Gastrocnemius medialis (tissue), 4 donors: Measurements from ENCODE around the gene CDC25C.

Experiments
- CTCF ChIP-seq, 5 experiments: fragments of 450-650 bp in 3 of 5; fragments of 200-600 bp in 2 of 5; sonication (generic) in 2 of 5; IDR thresholded peaks in 4 of 5; conservative IDR thresholded peaks in 1 of 5; 1 replicate in 4 of 5; 2 replicates in 1 of 5; pipeline ENCODE4 v1.5.1; 2016 to 2019; ENCODE audit warnings: antibody characterized with exemption in 5 of 5, mild to moderate bottlenecking in 3 of 5, moderate library complexity in 3 of 5
- POLR2A ChIP-seq, 2 donors: fragments of 450-650 bp; IDR thresholded peaks; one replicate each; pipeline ENCODE4 v1.6.1; 2017; ENCODE audit warnings: antibody characterized with exemption in 2 of 2, mild to moderate bottlenecking in 2 of 2, moderate library complexity in 2 of 2

- TF ChIP-seq CTCF (IDR thresholded peaks at IDR 0.05 in 4 of 5, conservative IDR thresholded peaks at IDR 0.05 in 1 of 5) (no peak), POLR2A (IDR thresholded peaks at IDR 0.05) (no peak)
Measured at GRCh38 chr5:138344887-138345622, 13.5 kb upstream of the CDC25C start.
